Sigmoid colon (tissue), 7 donors: Measurements from ENCODE around the gene EBLN1. TPM values are rescaled to one million over a fixed set of nuclear protein-coding genes. Genes with fewer than 3 reads are reported as not detected.

ENCODE experiments used
- DNase-seq: peaks from one replicate; pipeline ENCODE4 v3.0.0-alpha.2; 2019
- H3K27ac ChIP-seq, 4 donors: fragments of 200-600 bp; sonication (generic); one replicate each; pipeline ENCODE4 v1.5.1; 2016 to 2019; ENCODE audit warnings: mild to moderate bottlenecking in 1 of 4
- H3K27me3 ChIP-seq, 3 donors: fragments of 200-600 bp; sonication (generic); one replicate each; pipeline ENCODE4 v1.5.1; 2019; ENCODE audit warnings: mild to moderate bottlenecking in 1 of 3
- H3K36me3 ChIP-seq, 4 donors: fragments of 200-600 bp; sonication (generic); one replicate each; pipeline ENCODE4 v1.5.1; 2016 to 2019
- H3K4me1 ChIP-seq, 4 donors: fragments of 200-600 bp; sonication (generic); one replicate each; pipeline ENCODE4 v1.5.1; 2017 to 2019
- H3K4me3 ChIP-seq, 4 donors: fragments of 200-600 bp; sonication (generic); one replicate each; pipeline ENCODE4 v1.5.1; 2017 to 2019; ENCODE audit warnings: mild to moderate bottlenecking in 2 of 4, moderate library complexity in 1 of 4
- H3K9me3 ChIP-seq, 4 donors: fragments of 200-600 bp in 3 of 4; sonication (generic) in 3 of 4; one replicate each; pipeline versions ENCODE4 v1.5.1 to v1.6.1; 2013 to 2019
- EP300 ChIP-seq, 4 donors: sonication (generic); formaldehyde crosslinking; IDR thresholded peaks; one replicate each; pipeline ENCODE4 v1.6.1; 2017; ENCODE audit warnings: antibody characterized with exemption in 4 of 4
- POLR2A ChIP-seq, 2 donors: fragments of 450-650 bp; IDR thresholded peaks; one replicate each; pipeline ENCODE4 v1.6.1; 2016; ENCODE audit warnings: antibody characterized with exemption in 2 of 2, mild to moderate bottlenecking in 2 of 2, moderate library complexity in 2 of 2
- POLR2AphosphoS5 ChIP-seq, 4 donors: sonication (generic); formaldehyde crosslinking; IDR thresholded peaks; one replicate each; pipeline ENCODE4 v1.6.1; 2017; ENCODE audit warnings: antibody characterized with exemption in 4 of 4
- WGBS, 2 donors: extraction: QIAGEN DNeasy Blood & Tissue Kit; methylation state at CpG; one replicate each; pipeline ENCODE4 v1.1.7; 2013; 5-methylcytosine and 5-hydroxymethylcytosine counted together
- intact Hi-C: fragments of 100-400 bp; cut with DNase I; formaldehyde crosslinking; loops from one replicate; pipeline ENCODE4 v1.15.1; 2023
- polyA plus RNA-seq, 3 donors: library from polyadenylated mRNA; stranded (reverse); fragments of 200-250 nt; gene quantifications; one replicate each; pipeline ENCODE4 v1.2.3, GENCODE V29; 2013
- total RNA-seq, 4 donors: library from RNA; depleted of rRNA; stranded (reverse); fragments of >200 nt; gene quantifications; one replicate each; pipeline ENCODE4 v1.1.0, GENCODE V29; 2016
- TF ChIP-seq, protein P1 (sequence below), 4 experiments: fragments of 450-650 bp in 3 of 4; fragments of 200-600 bp in 1 of 4; IDR thresholded peaks; one replicate each; pipeline ENCODE4 v1.5.1; 2016 to 2019; ENCODE audit warnings: antibody characterized with exemption in 4 of 4, mild to moderate bottlenecking in 3 of 4, moderate library complexity in 2 of 4
- donor health status: healthy with polysubstance abuse.
- donor health status: Bipolar disorder and iron deficiency.
- donor health status: healthy.

EBLN1 gene
- total and polyA plus RNA-seq, 7 donors = not detected

DNA sequence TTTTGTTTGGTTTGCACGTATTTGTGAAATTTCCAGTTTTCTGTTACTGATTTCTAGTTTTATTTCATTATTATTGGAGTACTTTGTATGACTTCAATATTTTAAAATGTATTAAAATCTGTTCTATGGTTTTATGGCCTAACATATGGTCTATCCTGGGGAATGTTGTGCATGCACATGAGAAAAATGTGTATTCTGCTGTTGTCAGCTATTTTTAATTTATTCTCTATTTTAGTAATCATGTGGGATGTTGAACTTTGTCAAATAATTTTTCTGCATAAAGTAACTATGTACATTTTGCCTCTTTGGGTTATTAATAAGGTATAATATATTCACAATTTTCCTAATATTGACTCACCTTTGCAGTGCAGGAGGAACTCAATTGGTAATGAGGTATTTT, 46.7 kb downstream of the EBLN1 start:
- Histone ChIP-seq H3K36me3 (no peaks in the 10 kb centered on the region), H3K4me1 (no peaks in the 10 kb centered on the region), H3K27ac (no peak overlapping the region), H3K4me3 (no peak overlapping the region), H3K9me3 (peaks cover 0 to 5% (median 0%) of the 10 kb centered on the region in 4 donors), H3K27me3 (no peaks in the 10 kb centered on the region)
- TF ChIP-seq EP300 (IDR thresholded peaks at IDR 0.05) (no peak), POLR2A (IDR thresholded peaks at IDR 0.05) (no peak), POLR2AphosphoS5 (IDR thresholded peaks at IDR 0.05) (no peak)
- TF ChIP-seq, protein P1, sequence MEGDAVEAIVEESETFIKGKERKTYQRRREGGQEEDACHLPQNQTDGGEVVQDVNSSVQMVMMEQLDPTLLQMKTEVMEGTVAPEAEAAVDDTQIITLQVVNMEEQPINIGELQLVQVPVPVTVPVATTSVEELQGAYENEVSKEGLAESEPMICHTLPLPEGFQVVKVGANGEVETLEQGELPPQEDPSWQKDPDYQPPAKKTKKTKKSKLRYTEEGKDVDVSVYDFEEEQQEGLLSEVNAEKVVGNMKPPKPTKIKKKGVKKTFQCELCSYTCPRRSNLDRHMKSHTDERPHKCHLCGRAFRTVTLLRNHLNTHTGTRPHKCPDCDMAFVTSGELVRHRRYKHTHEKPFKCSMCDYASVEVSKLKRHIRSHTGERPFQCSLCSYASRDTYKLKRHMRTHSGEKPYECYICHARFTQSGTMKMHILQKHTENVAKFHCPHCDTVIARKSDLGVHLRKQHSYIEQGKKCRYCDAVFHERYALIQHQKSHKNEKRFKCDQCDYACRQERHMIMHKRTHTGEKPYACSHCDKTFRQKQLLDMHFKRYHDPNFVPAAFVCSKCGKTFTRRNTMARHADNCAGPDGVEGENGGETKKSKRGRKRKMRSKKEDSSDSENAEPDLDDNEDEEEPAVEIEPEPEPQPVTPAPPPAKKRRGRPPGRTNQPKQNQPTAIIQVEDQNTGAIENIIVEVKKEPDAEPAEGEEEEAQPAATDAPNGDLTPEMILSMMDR (IDR thresholded peaks at IDR 0.05) = no peak
- intact Hi-C loops = no loop called here
- no peak for DNase-seq
- WGBS, 2 donors = 89 to 96% methylated on average over 1 of the region's 1 CpG

DNA sequence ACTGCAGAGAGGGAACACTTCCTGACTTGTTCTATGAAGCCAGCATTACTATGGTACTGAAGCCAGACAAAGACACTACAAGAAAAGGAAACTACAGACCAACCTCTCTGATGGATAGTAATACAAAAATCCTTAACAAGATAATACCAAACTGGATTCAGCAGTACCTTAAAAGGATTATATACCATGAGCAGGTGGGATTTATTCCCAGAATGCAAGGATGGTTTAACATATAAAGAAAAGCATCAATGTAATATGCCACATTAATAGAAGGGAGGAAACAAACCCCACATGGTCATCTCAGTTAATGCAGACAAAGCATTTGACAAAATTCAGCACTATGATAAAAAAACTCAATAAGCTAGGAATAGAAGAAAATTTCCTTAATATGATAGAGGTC, 47.2 kb downstream of the EBLN1 start:
- TF ChIP-seq, protein P1 (IDR thresholded peaks at IDR 0.05) = no peak
- H3K9me3 ChIP-seq = peaks cover 0 to 5% (median 0%) of the 10 kb centered on the region in 4 donors
- H3K36me3 ChIP-seq = no peaks in the 10 kb centered on the region
- intact Hi-C loops = no loop called here
- no peak for DNase-seq
- H3K27me3 ChIP-seq = no peaks in the 10 kb centered on the region
- H3K27ac ChIP-seq = no peak overlapping the region
- no peaks in the 10 kb centered on the region for H3K4me1 ChIP-seq
- no peak overlapping the region for H3K4me3 ChIP-seq

DNA sequence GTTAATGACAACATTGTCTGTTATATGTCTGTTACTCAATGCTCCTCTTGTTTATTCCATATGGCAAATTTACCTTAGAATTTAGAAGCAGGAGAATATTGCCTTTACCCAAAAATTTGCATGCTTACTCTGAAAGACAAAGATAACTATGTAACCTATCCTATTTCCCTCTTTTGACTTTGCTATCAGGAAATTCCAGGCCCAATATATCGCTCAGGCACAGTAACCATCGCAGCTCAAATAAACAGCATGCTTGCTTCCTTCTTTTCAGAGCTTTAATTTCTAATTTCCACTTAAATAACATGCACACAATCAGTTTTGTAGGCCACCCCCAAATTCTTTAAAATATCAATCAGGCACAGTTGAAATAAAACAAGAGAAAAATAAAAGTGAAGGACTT, 57.8 kb downstream of the EBLN1 start:
- H3K27me3 ChIP-seq = no peaks in the 10 kb centered on the region
- H3K9me3 ChIP-seq = no peaks in the 10 kb centered on the region
- 70 to 81% methylated on average over 2 of the region's 2 CpGs for WGBS, 2 donors
- no peaks in the 10 kb centered on the region for H3K36me3 ChIP-seq
- no peak overlapping the region for H3K27ac ChIP-seq
- no peak overlapping the region for H3K4me3 ChIP-seq
- DNase-seq = no peak
- no peaks in the 10 kb centered on the region for H3K4me1 ChIP-seq
- intact Hi-C loops = no loop called here
- TF ChIP-seq, protein P1 (IDR thresholded peaks at IDR 0.05) = no peak
- no peak for TF ChIP-seq EP300 (IDR thresholded peaks at IDR 0.05)
- no peak for TF ChIP-seq POLR2A (IDR thresholded peaks at IDR 0.05)
- no peak for TF ChIP-seq POLR2AphosphoS5 (IDR thresholded peaks at IDR 0.05)

DNA sequence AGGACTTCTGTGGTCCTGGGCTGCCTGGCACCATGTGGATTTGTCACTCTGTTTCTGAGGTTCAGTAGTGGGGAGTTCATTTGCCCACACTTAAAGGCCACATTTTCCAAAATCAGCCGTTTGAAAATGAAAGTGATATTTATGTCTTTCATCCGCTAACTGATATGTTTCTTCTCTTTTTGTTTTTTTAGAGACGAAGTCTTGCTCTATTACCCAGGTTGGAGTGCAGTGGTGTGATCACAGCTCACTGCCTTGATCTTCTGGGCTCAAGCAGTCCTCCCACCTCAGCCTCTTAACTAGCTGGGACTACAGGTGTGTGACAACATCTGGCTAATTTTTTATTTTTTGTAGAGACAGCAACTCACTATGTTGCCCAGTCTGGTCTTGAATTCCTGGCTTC, 58.6 kb downstream of the EBLN1 start:
- 45 to 53% methylated on average over 3 of the region's 3 CpGs for WGBS, 2 donors
- intact Hi-C loops = no loop called here
- Histone ChIP-seq H3K4me1 (no peaks in the 10 kb centered on the region), H3K9me3 (no peaks in the 10 kb centered on the region), H3K36me3 (no peaks in the 10 kb centered on the region), H3K27me3 (no peaks in the 10 kb centered on the region), H3K4me3 (no peak overlapping the region), H3K27ac (no peak overlapping the region)
- DNase-seq = no peak
- TF ChIP-seq, protein P1 (IDR thresholded peaks at IDR 0.05) = no peak
- no peak for TF ChIP-seq EP300 (IDR thresholded peaks at IDR 0.05)
- no peak for TF ChIP-seq POLR2AphosphoS5 (IDR thresholded peaks at IDR 0.05)
- no peak for TF ChIP-seq POLR2A (IDR thresholded peaks at IDR 0.05)

Other genes starting within 250 kb of the EBLN1 start
- gene DNAJC1, start 214.3 kb downstream of the EBLN1 start, total RNA-seq = 100 to 1,000 TPM in 1 of 4 donors, 10 to 100 TPM in 3; 51.9 to 135 (median 74.3) TPM
- 10 to 100 TPM in 2 of 3 donors, 1 to 10 TPM in 1; 9.9 to 20.0 (median 15.6) TPM for gene DNAJC1, start 214.3 kb downstream of the EBLN1 start, polyA plus RNA-seq
- 10 to 100 TPM; 45.3 to 80.1 (median 61.6) TPM for gene COMMD3, start 98.4 kb upstream of the EBLN1 start, total RNA-seq
- gene COMMD3, start 98.4 kb upstream of the EBLN1 start, polyA plus RNA-seq = 10 to 100 TPM; 42.3 to 61.9 (median 57.8) TPM
- 100 to 1,000 TPM in 2 of 4 donors, 10 to 100 TPM in 2; 58.9 to 123 (median 94.2) TPM for gene BMI1, start 103.1 kb upstream of the EBLN1 start, total RNA-seq
- 10 to 100 TPM; 16.3 to 20.8 (median 18.6) TPM for gene BMI1, start 103.1 kb upstream of the EBLN1 start, polyA plus RNA-seq
- not detected for gene SPAG6, start 127.5 kb upstream of the EBLN1 start, total RNA-seq
- under 1 TPM in 1 of 3 donors, not detected in 2; 0.16 TPM for gene SPAG6, start 127.5 kb upstream of the EBLN1 start, polyA plus RNA-seq